Heart left ventricle (tissue), 13 donors: Measurements from ENCODE around the gene ZNF593OS.

Experiments used
- POLR2A ChIP-seq, 2 donors: fragments of 450-650 bp; IDR thresholded peaks; one replicate each; pipeline ENCODE4 v1.6.1; 2017; ENCODE audit warnings: antibody characterized with exemption in 2 of 2, mild to moderate bottlenecking in 2 of 2, moderate library complexity in 2 of 2
- TF ChIP-seq, protein P1 (sequence below), 12 donors: fragments of 200-600 bp; sonication (generic) in 4 of 12; IDR thresholded peaks; one replicate each; pipeline versions ENCODE4 v1.5.0 to v1.8.0; 2018 to 2022; ENCODE audit warnings: antibody characterized with exemption in 12 of 12, mild to moderate bottlenecking in 5 of 12
- donor health status: ischemic (EF 13 %, LVEDD 7.1; RV severe dilation, severe dysfunction).
- donor health status: DM: no; HTN: yes; CAD: no.
- donor health status: DM: no; HTN: no; CAD: no.
- donor health status: ischemic (EF 25% LVEDD 6.9; RV normal size, moderate dysfunction).
- donor health status: ischemic (EF 25% LVEDD 5.7; RV mildly dilated, moderate dysfunction).
- donor health status: ischemic (EF 35%, LVEDD 5.7; RV mildly dilated, moderate dysfunction).
- donor health status: nonischemic (EF 11% LVEDD 7.7; RV severe dilation, severe dysfunction).
- donor health status: DM: yes; HTN: yes; CAD: no.
- donor health status: PGD.
- donor health status: ischemic (EF 29% LVEDD 5.4; RV normal size, mild dysfunction).
- donor health status: nonischemic (EF 23%, LVEDD 6.1; RV moderate dilation, normal function).

DNA sequence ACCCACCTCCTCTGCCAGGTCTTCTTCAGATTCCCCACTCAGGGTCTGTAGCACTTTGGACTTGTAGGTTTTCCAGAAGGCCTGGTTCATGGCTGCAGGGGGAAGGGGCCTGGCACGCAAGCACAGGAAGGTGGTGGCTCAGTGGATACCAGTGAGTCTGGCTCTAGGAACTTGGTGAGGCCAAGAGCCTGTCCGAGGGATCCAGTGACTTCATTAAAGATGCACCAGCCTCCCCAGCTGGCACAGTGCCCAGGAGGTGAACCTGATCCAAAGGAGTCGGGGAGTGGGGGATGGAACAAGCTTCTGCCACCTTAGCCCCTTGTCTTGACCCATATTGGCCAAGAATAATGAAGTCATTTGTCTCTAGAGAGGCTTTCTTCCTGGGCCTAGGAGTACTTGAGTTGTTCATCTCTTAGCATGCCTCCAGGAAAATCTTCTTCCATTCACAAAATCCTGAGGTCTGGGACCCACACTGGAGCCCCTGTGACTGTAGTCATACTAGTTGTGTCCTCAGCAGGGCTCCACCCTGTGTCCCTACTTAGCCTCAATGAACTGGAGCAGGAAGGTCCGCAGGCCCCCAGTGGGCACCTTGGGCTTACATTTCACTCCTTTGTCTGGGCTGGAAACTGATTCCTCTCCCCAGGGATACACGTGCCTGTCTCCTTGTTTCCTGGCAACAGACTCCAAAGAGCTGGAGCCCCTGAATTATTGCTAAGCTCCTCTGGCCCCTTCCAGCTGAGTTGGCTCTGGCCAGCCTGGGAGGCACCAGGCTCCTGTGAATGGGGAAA lies 3.0 kb downstream of the ZNF593OS start, which contains the start of gene C1orf232:
- TF ChIP-seq, protein P1, sequence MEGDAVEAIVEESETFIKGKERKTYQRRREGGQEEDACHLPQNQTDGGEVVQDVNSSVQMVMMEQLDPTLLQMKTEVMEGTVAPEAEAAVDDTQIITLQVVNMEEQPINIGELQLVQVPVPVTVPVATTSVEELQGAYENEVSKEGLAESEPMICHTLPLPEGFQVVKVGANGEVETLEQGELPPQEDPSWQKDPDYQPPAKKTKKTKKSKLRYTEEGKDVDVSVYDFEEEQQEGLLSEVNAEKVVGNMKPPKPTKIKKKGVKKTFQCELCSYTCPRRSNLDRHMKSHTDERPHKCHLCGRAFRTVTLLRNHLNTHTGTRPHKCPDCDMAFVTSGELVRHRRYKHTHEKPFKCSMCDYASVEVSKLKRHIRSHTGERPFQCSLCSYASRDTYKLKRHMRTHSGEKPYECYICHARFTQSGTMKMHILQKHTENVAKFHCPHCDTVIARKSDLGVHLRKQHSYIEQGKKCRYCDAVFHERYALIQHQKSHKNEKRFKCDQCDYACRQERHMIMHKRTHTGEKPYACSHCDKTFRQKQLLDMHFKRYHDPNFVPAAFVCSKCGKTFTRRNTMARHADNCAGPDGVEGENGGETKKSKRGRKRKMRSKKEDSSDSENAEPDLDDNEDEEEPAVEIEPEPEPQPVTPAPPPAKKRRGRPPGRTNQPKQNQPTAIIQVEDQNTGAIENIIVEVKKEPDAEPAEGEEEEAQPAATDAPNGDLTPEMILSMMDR (IDR thresholded peaks at IDR 0.05), result no peak
- no peak for TF ChIP-seq POLR2A (IDR thresholded peaks at IDR 0.05)
